ENCODE results near the gene MTHFD2.
"Not testable (repeated sequence)": the region's sequence is repeated elsewhere in the genome, so short reads cannot be mapped to it uniquely, and the experiment has no call there.

Gene MTHFD2

DNA sequence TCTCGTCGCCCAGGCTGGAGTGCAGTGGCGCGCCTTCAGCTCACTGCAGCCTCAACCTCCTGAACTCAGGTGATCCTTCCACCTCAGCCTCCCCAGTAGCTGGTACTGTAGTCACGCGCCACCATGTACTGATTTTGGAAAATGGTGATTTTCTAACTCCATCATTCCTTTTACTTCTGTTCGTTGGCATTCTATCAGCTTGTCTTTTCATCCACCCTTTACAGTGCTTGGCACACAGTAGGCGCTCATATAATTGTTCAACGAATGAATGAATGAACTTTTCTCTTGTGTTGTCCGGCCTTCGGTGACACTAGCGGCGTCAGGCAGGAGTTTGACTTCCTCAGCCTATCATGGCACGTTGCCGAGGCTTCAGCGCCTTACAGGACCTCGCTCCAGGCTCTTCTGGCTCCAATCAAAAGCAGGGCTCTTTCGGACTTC, 373 bp upstream of the MTHFD2 start:
- DNase-seq, result no peak

DNA sequence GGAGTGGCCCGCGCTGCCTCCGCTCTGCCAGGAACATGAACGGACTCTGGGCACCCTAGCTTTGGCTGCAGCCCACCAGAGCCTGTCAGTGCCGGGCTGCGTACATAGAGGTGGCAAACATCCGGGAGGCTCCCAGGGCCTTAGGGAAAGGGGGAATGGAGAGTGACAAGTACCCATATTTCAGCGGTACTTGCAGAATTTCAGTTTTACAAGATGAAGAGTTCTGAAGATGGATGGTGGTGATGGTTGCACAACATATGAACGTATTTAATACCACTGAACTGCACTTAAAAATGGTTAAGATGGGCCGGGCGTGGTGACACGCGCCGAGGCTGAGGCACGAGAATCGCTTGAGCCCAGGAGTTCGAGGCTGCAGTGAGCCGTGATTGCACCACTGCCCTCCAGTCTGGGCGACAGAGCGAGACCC, 873 bp downstream of the MTHFD2 start:
- no peak for DNase-seq

DNA sequence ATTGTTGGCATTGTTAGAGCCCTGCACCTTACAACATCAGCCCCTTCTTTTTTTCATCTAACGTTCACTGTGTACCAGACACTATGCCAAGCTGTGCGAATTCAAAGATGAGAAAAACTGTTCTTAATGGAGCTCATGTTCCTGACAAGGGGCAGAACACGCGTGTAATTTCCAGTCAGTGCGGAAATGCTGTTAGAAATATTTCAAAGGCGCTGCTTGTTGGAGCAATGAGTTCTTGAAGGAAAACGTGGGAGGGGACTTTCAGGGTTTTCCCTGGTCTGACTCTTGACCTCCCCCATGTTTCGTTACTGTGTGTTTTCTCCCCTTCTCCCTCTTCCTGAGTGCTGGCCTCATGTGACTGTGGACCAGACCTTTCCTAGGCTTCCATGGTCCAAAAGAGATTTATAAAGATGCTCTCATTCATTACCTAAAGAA, 1.5 kb downstream of the MTHFD2 start:
- DNase-seq, result no peak

DNA sequence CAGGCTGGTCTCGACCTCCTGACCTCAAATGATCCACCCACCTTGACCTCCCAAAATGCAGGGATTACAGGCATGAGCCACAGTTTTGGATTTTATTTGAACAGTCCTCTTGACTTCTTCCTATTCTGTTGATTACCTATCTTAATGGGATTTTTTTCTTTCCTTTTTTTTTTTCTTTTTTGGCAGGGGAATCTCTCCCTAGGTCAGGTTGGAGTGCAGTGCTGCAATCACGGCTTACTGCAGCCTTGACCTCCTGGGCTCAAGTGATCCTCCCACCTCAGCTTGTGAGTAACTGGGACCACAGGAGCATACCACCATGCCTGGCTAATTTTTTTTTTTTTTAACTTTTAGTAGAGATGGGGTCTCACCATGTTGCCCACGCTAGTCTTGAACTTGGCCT, 2.8 kb downstream of the MTHFD2 start:
- no peak for DNase-seq

DNA sequence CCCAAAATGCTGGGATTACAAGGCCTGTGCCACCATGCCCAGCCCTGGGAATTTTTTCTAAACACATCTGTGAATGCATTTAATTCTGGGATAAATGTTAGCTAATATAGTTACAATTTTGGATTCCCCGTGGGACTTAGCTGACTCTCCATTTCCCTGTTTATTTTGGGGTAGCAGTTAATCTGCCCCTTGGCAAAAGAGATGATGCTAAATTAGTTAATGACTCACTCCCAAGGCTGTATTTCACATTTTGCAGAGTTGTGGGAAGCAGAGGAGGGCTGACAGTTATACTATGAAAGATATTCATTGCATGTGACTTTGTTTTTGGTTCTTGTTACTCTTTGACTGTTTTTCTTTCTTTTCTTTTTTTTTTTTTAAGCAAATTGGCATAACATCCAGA, 3.2 kb downstream of the MTHFD2 start:
- DNase-seq, result peak; percentile 83

DNA sequence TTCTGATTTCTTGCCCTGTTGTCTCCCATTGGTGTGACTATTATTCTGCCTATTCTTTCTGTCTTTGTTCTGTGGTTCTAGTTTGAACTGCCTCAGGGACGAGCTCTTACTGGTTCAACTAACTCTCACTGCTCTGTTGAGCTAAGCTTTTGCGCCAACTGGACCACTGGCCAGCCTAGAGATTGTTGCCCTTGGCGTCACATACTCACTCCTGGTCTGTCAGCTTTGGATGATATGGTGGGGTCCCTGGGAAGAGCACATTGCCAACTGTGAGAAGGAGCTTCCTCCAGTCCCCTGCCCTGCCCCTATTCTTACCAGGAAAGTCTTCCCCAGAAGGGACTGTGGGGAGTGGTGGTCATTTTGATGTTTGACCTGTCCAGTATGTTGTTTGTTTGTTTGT, 6.0 kb downstream of the MTHFD2 start:
- no peak for DNase-seq

DNA sequence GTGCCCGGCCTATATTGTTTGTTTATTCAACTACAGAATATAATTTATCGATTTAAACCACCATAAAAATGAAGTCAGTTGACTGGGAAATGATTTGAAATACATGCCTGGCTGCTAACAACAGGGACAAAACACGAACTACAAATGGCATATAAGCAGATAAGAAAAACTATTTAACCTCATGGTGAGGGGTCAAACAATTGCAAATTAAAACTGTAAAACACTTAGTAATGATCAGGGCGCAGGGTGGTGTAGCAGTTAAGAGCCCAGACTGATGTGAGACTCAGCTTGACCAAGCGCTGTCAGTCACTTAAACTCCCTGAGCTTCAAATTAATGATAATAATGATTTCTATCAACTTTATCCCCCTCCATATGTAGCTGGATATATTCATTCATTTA, 6.7 kb downstream of the MTHFD2 start:
- no peak for DNase-seq

DNA sequence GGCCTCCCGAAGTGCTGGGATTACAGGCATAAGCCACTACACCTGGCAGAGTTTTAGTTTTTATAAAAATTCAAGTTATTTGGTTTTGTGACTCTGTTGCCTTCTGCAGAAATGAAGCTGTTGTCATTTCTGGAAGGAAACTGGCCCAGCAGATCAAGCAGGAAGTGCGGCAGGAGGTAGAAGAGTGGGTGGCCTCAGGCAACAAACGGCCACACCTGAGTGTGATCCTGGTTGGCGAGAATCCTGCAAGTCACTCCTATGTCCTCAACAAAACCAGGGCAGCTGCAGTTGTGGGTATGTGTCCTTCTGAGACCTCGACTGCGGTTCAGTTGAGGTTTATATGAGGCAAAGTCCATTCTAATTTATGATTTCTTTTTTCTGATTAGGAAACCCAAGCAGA, 7.2 kb downstream of the MTHFD2 start:
- DNase-seq, result no peak

DNA sequence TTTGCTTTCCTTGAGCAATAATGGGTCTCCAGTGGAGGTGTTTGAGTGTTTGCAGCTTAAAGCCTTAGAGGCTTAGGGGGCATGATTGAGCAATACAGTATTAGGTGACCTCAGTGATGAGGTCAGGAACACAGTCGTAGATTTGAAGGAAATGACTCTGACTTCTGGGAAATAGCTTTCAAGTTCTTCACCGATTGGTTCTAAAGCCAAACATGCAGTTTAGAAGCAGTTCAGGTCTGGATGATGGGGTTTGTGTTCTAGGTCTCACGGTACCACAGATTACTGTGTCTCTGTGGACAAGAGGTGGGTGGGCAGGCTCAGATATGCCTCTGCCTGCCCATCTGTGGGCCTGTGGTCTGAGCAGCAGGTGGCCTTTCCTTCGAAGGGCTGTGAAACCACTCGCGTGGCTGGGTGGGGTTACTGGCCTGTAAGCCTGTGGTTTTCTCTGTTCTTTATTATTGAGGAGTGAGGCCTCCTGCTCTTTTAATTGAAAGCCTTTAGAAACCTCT, 7.8 kb downstream of the MTHFD2 start:
- DNase-seq, result peak; percentile 47

DNA sequence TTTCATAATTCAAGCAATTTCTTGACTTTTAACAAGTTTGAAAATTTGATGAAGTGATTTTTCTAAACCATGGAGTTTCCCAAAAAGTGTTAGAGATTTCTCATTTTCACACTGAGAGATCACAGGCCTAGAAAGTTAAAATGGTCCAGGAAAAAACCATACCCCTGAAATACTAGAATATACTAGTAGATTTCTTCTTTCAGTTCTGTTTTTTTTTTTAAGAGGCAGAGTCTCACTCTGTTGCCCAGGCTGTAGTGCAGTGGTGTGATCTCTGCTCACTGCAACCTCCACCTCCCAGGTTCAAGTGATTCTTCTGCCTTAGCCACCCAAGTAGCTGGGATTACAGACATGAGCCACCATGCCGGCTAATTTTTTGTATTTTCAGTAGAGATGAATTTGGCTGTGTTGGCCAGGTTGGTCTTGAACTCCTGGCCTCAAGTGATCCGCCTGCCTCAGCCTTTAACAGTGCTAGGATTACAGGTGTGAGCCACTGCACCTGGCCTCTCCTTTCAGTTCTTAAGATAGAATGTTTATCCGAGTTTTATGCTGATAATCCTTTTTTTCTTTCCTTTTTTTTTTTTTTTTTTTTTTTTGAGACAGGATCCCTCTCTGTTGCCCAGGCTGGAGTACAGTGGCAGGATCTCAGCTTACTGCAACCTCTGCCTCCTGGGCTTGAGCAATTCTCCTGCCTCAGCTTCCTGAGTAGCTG, 14.4 kb downstream of the MTHFD2 start:
- DNase-seq, result no peak

DNA sequence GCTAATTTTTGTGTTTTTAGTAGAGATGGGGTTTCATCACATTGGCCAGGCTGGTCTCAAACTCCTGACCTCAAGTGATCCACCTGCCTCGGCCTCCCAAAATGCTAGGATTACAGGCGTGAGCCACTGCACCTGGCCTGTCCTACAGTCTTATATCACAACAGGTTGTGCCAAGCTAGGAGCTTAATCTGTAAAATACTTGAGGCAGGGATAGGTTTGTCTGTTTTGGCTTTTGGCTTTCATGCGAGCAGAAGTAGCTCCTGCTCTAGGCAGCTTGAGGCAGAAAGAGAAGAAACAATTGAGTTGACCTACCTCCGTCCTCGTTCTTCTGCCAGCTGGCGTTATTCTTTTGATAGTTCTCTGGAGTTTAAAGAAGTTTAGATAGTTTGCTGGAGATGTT, 17.4 kb downstream of the MTHFD2 start:
- not testable (repeated sequence) for DNase-seq

DNA sequence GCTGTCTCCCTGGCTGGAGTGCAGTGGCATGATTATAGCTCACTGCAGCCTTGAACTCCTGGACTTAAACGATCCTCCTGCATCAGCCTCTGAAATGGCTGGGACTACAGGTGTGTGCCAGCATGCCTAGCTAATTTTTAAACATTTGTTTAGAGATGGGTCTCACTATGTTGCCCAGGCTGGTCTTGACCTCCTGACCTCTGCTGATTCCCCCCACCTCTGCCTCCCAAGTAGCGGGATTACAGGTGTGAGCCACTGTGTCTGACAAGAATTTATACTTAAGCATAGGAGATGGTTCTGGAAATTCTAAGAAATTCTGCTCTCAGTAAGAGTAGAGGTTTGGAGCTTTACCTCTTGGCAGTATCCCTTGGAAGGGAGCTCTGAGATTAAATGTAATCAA, 18.2 kb downstream of the MTHFD2 start:
- no peak for DNase-seq

DNA sequence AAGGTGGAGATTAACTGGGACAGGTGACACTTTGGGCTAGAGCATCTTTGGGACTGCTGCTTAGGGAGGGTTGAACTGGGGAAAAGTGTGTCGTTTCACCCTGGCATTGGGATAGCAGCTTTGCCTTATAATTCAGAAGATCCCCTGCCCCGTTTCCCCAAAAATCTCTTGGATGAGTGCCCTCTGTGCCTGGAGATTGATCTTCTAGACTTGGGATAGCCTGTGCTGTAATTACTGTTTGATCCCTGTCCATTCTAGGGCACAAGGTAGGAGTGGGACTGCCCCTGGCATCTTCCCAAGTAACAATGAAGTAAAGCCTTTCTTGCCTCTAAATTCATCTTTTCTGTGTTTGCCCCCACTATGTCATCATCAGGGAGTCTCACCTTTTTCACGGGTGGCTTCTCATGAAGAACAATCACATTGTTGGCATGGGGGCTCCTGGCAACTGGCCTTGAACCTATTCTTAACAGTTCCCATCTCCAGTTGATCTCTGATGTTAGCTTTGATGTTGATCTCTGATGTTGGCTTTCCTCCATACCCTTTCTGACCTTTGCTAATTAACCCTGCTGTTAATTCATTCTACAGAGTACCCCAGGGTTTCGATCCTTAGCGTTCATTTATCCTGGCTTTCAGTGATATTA, 21.6 kb downstream of the MTHFD2 start:
- no peak for DNase-seq

DNA sequence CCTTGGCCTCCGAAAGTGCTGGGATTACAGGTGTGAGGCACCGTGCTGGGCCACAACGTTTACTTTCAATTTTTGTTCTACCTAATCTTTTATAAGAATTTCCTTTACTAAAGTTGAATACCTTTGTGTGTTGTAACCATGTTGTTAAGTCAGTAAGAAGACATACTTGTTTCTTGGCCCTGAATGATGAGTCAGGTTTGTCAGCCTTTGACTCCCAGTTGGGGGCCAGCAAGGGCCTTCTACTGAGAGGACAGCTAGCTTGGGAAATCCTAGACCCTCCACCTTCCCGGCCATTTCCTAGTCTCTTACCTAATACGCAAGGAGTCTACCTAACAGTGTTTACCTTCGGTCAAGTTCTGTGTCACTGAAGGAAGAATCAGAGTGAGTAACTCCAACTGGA, 22.7 kb downstream of the MTHFD2 start:
- DNase-seq, result no peak

DNA sequence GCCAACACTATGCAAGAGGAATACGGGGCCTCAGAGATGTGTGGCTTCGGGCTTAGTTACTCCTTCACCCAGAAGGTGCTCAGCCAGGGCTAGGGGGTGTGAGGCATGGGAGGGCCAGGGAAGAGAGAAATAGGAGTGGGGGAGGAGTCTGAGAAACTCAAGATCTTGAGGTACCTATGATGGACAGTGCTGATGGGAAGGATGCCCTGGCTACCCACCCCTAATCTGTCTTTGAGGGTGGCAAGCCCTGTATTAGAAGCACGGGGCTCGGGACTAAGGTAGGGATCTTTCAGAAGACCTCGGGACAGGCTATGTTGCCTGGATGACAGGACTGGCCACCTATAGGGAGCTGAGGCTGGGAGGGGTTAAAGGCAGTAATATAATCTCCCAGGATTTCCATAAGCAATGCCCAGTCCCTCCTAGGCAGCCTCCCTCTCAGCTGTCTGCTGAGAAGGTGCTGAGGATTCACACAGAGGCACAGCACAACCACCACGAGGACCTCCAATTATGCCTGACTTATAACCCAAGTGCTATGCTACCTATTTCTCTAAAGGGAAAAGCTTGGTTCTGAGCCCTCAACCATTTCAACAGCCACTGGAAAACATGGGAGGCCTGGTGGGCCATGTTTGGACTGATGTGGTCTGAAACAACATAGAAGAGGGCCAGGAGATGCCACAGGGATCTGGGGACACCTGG, 23.3 kb downstream of the MTHFD2 start:
- no peak for DNase-seq

DNA sequence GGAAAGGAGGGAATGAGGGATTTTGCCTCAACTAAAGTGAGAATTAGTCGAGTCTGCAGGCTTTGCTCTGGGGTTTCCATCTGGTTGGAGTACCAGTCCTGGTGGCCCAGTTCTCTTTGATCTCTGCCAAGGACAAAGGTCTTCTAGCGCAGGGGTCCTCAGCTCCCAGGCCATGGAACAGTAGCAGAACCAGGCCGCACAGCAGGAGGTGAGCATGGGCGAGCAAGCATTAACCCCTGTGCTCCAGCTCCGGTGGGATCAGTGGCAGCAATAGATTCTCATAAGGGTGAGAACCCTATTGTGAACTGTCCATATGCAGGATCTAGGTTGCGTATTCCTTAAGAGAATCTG, 23.9 kb downstream of the MTHFD2 start:
- no peak for DNase-seq

DNA sequence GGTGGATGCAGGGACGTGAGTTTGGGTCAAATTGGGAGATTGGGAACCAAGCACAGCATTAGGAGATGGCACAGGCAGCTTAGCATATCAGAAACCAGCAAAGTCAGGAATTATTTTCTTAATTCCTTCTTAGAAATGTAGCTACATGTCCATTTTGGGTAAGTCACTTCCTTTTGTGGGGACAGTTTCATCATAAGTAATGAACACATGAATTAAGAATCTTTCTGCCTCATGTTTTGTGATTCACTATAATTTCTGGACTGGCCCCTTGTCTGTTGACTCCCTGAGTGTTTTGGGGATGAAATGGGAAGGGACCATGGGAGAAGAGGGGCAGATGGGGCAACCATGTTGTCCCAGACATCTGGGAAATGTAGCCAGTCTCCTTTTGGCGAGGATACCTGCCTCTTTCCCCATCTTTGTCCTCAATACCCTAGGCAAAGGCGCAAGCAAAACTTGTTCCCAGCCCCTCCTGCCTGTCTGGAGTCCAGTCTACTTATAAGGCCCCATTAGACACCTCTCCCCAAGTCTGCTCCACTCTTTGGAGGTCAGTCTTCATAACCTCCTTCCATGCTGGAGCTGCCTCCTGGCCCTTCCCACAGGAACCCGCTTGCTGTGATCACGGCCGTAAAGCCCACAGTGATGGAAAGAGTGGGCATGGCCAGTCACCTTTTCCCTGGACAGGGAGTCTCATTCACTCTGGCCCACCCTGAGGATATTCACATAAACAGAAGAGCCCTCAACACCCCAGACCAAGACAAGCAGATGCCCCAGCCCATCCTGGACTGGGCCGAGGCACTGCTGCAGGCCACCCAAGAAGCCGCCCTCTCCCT, 25.7 kb downstream of the MTHFD2 start:
- DNase-seq, result no peak

DNA sequence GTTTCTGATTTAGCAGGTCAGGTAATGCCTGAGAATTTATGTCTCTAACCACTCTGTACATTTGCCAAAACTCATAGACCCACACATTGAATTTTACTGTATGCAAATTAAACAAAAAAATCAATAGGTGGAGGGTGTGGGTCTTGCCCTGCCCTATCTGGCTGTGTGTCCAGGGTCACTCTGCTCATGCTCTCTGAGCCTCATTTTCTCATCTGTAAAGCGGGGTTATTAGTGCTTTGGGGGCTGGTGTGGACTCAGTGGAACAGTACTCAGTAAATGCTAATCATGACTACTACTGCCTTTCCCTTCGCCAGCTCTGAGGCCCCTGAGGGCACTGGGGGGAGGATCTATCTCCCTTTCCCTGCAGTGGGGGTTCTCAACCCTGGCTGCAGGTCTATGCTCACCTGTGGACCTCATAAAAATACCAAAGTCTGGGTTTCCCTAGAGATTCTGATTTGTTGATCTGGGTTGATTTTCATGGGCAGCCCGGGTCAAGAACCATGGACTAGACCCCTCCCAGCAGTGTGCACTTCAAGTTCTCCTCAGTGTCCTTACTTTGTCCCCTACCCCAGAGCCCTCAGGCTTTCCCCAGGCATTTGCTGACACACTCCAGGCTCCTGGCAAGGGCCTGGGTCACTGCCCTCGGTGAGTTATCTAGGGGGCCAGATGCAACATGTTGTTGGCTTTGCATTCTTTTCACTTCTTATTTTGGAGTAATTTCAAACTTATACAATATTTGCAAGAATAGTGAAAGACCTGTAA, 27.5 kb downstream of the MTHFD2 start:
- DNase-seq, result no peak

DNA sequence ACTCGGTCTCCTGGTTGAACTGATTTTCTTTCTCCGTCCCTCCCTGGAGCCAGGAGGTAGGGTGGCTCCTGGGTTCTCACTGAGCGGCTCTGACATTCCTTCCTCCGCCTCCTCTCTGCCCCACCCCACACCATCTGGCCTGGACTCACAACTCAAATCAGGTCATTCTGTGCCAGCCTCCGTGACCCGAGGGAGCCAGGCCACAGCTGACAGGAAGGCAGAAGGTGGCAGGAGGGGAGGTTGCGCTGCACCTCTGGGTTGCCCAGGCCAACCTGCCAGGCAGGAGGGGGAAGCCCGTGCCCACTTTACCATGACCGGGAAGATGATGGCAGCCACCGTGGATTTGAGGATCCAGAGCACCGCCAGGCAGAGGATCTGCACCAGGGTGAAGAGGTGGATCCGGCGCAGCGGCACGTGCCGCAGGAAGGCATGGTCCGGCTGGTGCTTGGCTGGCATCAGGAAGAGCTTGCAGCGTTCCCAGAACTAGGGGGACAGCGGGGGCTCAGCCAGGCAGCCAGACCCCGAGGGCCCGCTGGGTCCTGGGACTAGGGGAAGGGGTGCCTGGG, 28.3 kb downstream of the MTHFD2 start:
- no peak for DNase-seq

DNA sequence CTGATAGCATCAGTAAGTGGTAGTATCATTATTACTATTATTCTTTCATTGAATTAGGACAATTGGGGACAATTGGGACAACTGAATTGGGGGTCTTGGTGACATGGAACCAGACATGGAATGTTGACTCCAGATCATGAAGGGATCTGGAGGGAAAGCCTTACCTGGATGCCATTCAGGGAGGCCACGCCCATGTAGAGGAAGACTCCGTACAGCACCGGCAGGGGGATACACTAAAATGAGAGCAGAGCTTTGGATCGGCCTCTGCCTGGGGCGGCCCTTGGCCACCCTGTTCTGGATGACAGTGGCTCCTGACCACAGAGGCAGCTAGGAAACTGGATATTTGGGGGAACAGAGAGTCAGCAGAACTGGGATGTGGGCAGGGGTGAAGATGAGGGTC, 29.2 kb downstream of the MTHFD2 start:
- no peak for DNase-seq

DNA sequence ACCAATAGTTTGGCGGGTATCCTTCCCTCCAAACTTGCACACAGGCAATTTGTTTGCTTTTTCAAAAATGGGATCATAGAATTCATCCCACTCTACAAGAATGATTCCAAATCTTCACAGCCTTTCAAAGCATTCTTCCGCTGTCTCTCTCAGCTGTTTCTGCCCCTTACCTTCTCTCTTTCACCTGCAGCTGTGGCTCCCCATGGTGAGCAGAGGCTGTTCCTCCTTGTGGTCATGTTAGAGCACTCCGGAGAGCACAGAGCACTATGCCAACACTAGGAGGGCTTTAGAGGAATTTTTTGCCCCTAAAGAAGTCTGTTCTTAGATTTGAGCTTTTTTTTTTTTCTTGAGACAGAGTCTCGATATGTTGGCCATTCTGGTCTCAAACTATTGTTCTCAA, 30.4 kb downstream of the MTHFD2 start:
- DNase-seq, result no peak

DNA sequence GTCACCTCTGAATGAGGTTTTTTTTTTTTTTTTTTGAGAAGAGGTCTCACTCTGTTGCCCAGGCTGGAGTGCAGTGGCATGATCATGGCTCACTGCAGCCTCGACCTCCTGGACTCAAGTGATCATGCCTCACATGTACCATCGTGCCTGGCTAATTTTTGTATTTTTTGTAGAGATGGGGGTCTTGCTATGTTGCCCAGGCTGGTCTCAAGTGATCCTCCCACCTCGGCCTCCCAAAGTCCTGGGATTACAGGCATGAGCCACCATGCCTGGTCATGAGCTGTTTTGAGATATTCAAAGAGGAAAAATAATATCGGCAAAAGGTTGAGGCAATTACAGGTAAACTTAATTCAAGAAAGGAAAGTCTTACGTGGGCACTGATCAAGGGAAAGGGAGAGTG, 31.4 kb downstream of the MTHFD2 start:
- DNase-seq, result not testable (repeated sequence)

Measured in fibroblast of skin of right quadriceps (primary cell).